HepG2 (cell line): ENCODE data around the gene UBFD1. TPM values are rescaled to one million over a fixed set of nuclear protein-coding genes. Genes with fewer than 3 reads are reported as not detected.

Experiments used
- ATM ChIP-seq: fragments of 450-650 bp; IDR thresholded peaks from 2 replicates; pipeline ENCODE4 v1.7.1; 2017; ENCODE audit warnings: mild to moderate bottlenecking, borderline replicate concordance
- EHMT2 ChIP-seq: fragments of 200-600 bp; sonication (generic); IDR thresholded peaks from 2 replicates; pipeline ENCODE4 v1.7.0; 2017; ENCODE audit warnings: antibody characterized with exemption, low read depth, low read length, borderline replicate concordance
- GATA4 ChIP-seq: sonication (generic); IDR thresholded peaks from 2 replicates; pipeline ENCODE4 v1.6.1; 2016; ENCODE audit warnings: antibody characterized with exemption, low read depth, borderline replicate concordance
- HNF4G ChIP-seq, 2 experiments: sonication (generic) in 1 of 2; formaldehyde crosslinking in 1 of 2; IDR thresholded peaks; 2 replicates each; pipeline versions ENCODE4 v1.4.0 to v1.6.1; 2011 to 2020; ENCODE audit warnings: borderline replicate concordance in 2 of 2, low read depth in 2 of 2, mild to moderate bottlenecking in 2 of 2, low read length in 1 of 2, missing genetic modification reagents in 1 of 2, moderate library complexity in 1 of 2
- HOXA5 ChIP-seq: sonication (generic); formaldehyde crosslinking; IDR thresholded peaks from 2 replicates; pipeline ENCODE4 v1.4.0; 2020; ENCODE audit warnings: missing genetic modification reagents
- MAFK ChIP-seq, 2 experiments: IDR thresholded peaks in 1 of 2; conservative IDR thresholded peaks in 1 of 2; 2 replicates each; pipeline ENCODE4 v1.6.1; 2011; ENCODE audit warnings: improper control_type of control experiment in 2 of 2, low read length in 2 of 2
- MATR3 ChIP-seq: sonication (generic); formaldehyde crosslinking; IDR thresholded peaks from 2 replicates; pipeline ENCODE4 v1.4.0; 2020; ENCODE audit warnings: missing genetic modification reagents
- MYNN ChIP-seq: sonication (generic); formaldehyde crosslinking; IDR thresholded peaks from 2 replicates; pipeline ENCODE4 v1.4.0; 2020; ENCODE audit warnings: mild to moderate bottlenecking, low read depth, missing genetic modification reagents
- MZF1 ChIP-seq: sonication (generic); formaldehyde crosslinking; IDR thresholded peaks from 2 replicates; pipeline ENCODE4 v1.8.1; 2023; ENCODE audit warnings: mild to moderate bottlenecking, missing genetic modification reagents, borderline replicate concordance
- NR2F1 ChIP-seq, 2 experiments: fragments of 450-650 bp in 1 of 2; formaldehyde crosslinking in 1 of 2; IDR thresholded peaks; 2 replicates each; pipeline versions ENCODE4 v1.5.0 to v1.6.1; 2016 to 2020; ENCODE audit warnings: mild to moderate bottlenecking in 1 of 2, missing compliant biosample characterization in 1 of 2, missing genetic modification reagents in 1 of 2, moderate library complexity in 1 of 2
- PBX2 ChIP-seq: IDR thresholded peaks from 2 replicates; pipeline ENCODE4 v1.6.1; 2016; ENCODE audit warnings: control low read depth
- PTBP1 ChIP-seq: fragments of 200-400 bp; formaldehyde crosslinking; IDR thresholded peaks from 2 replicates; pipeline ENCODE4 v1.6.1; 2018; ENCODE audit warnings: low read length, low read depth; ENCODE audit not compliant: poor library complexity, severe bottlenecking
- RORA ChIP-seq: sonication (generic); formaldehyde crosslinking; IDR thresholded peaks from 2 replicates; pipeline ENCODE4 v1.5.0; 2020; ENCODE audit warnings: mild to moderate bottlenecking, missing genetic modification reagents, moderate library complexity
- SRSF4 ChIP-seq: fragments of 200-400 bp; formaldehyde crosslinking; IDR thresholded peaks from one replicate; pipeline ENCODE4 v1.6.1; 2018; ENCODE audit warnings: mild to moderate bottlenecking, low read depth, low read length, moderate library complexity; ENCODE audit not compliant: poor library complexity, severe bottlenecking
- TAF15 ChIP-seq: fragments of 200-400 bp; formaldehyde crosslinking; IDR thresholded peaks from one replicate; pipeline ENCODE4 v1.6.1; 2018; ENCODE audit warnings: mild to moderate bottlenecking, low read depth, low read length; ENCODE audit not compliant: poor library complexity, severe bottlenecking
- TBL1XR1 ChIP-seq: fragments of 150-350 bp; IDR thresholded peaks from 2 replicates; pipeline ENCODE4 v1.6.1; 2014; ENCODE audit warnings: borderline replicate concordance, low read length; ENCODE audit not compliant: partially characterized antibody
- TBP ChIP-seq: sonication (generic); formaldehyde crosslinking; IDR thresholded peaks from 2 replicates; pipeline ENCODE4 v1.5.0; 2020; ENCODE audit warnings: missing genetic modification reagents
- ZBTB20 ChIP-seq: sonication (generic); formaldehyde crosslinking; IDR thresholded peaks from 2 replicates; pipeline ENCODE4 v1.8.1; 2023; ENCODE audit warnings: missing genetic modification reagents, low read depth, mild to moderate bottlenecking, borderline replicate concordance
- ZFP36L2 ChIP-seq: sonication (generic); formaldehyde crosslinking; IDR thresholded peaks from 2 replicates; pipeline ENCODE4 v1.4.0; 2020; ENCODE audit warnings: missing genetic modification reagents
- ZFP37 ChIP-seq: sonication (generic); formaldehyde crosslinking; IDR thresholded peaks from 2 replicates; pipeline ENCODE4 v1.4.0; 2020; ENCODE audit warnings: missing genetic modification reagents, borderline replicate concordance
- ZNF180 ChIP-seq: sonication (generic); formaldehyde crosslinking; IDR thresholded peaks from 2 replicates; pipeline ENCODE4 v1.4.0; 2020; ENCODE audit warnings: low read depth, missing genetic modification reagents, borderline replicate concordance
- ZNF20 ChIP-seq: sonication (generic); formaldehyde crosslinking; IDR thresholded peaks from 2 replicates; pipeline ENCODE4 v1.4.0; 2020; ENCODE audit warnings: mild to moderate bottlenecking, moderate library complexity, missing genetic modification reagents
- ZNF230 ChIP-seq: sonication (generic); formaldehyde crosslinking; IDR thresholded peaks from 2 replicates; pipeline ENCODE4 v1.4.0; 2020; ENCODE audit warnings: mild to moderate bottlenecking, missing genetic modification reagents
- ZNF256 ChIP-seq: sonication (generic); formaldehyde crosslinking; conservative IDR thresholded peaks from 2 replicates; pipeline ENCODE4 v1.4.0; 2020; ENCODE audit warnings: missing genetic modification reagents
- ZNF264 ChIP-seq: sonication (generic); formaldehyde crosslinking; IDR thresholded peaks from 2 replicates; pipeline ENCODE4 v1.4.0; 2020; ENCODE audit warnings: missing genetic modification reagents
- ZNF33A ChIP-seq: sonication (generic); formaldehyde crosslinking; IDR thresholded peaks from 2 replicates; pipeline ENCODE4 v1.5.1; 2020; ENCODE audit warnings: missing genetic modification reagents, mild to moderate bottlenecking, moderate library complexity, borderline replicate concordance
- ZNF343 ChIP-seq: sonication (generic); formaldehyde crosslinking; IDR thresholded peaks from 2 replicates; pipeline ENCODE4 v1.4.0; 2020; ENCODE audit warnings: mild to moderate bottlenecking, missing genetic modification reagents
- ZNF430 ChIP-seq: sonication (generic); formaldehyde crosslinking; IDR thresholded peaks from 2 replicates; pipeline ENCODE4 v1.9.0; 2021; ENCODE audit warnings: mild to moderate bottlenecking, missing genetic modification reagents
- ZNF577 ChIP-seq: sonication (generic); formaldehyde crosslinking; IDR thresholded peaks from 2 replicates; pipeline ENCODE4 v1.4.0; 2020; ENCODE audit warnings: mild to moderate bottlenecking, low read depth, missing genetic modification reagents, borderline replicate concordance
- ZNF616 ChIP-seq: sonication (generic); formaldehyde crosslinking; IDR thresholded peaks from 2 replicates; pipeline ENCODE4 v1.5.0; 2020; ENCODE audit warnings: low read depth, mild to moderate bottlenecking, missing genetic modification reagents
- ZSCAN30 ChIP-seq: sonication (generic); formaldehyde crosslinking; IDR thresholded peaks from 2 replicates; pipeline ENCODE4 v1.5.0; 2020; ENCODE audit warnings: mild to moderate bottlenecking, missing genetic modification reagents
- polyA plus RNA-seq, 8 experiments: library from polyadenylated mRNA; depleted of rRNA in 3 of 8; stranded (reverse) in 7 of 8; unstranded in 1 of 8; fragments of >200 nt; fragmentation: Illumina TruSeq in 4 of 8; extraction: Trizol in 4 of 8; gene quantifications; 2 replicates each; pipeline versions ENCODE4 v1.2.1 to v1.2.3, GENCODE V29; 2011 to 2016; ENCODE audit warnings: low read depth in 4 of 8, missing spikeins in 1 of 8, mixed read lengths in 1 of 8; ENCODE audit not compliant: insufficient read depth in 1 of 8
- total RNA-seq, 5 experiments: library from RNA; depleted of rRNA; stranded (reverse); fragments of >200 nt; fragmentation: Illumina TruSeq; extraction: Trizol; gene quantifications; 2 replicates each; pipeline ENCODE4 v1.2.3, GENCODE V29; 2016; ENCODE audit warnings: low read depth in 1 of 5

The UBFD1 gene
- total and polyA plus RNA-seq, 2 of the 13 experiments (the other 11 are each of a cell fraction or from before 2014, with no cell fraction given): 100 to 111 TPM

DNA sequence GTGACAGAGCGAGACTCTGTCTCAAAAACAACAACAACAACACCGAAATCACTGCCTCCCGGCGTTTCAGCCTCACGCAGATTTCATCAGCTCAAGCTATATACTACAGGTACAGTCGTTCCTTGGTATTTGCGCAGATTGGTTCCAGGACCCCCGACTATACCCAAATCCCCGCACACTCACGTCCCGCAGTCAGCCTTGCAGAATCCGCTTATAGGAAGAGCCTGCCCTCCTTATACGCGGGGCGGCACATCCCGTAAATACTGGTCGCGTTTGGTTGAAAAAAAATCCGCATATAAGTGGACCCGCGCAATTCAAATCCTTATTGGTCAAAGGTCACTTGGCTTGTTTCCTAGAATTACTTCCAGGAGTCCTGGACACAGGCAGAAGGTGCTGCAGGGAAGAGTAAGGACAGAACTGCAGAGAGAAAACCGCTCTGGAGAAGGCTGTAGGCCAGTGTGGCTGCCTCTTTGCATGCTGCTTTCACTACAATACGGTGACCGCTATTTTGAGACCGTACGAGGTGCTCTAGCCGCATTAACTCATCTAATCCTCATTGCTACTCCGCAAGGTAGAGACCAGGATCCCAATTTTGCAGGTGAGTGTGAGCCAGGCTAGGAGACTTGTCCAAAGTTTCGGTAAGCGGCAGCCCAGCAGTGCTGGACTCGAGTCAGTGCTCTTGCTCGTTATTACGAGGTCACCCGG, 37.9 kb downstream of the UBFD1 start (continued):
- no peak; the same call in 1 of the 2 replicates for TF ChIP-seq ZNF264 (CRISPR knock-in tag)
- TF ChIP-seq MYNN (CRISPR knock-in tag): no peak
- TF ChIP-seq ZNF577 (CRISPR knock-in tag): no peak
- TF ChIP-seq ZFP36L2: 0 out of 2 replicates have a peak, but pooled peaks have one; percentile 12
- TF ChIP-seq TBL1XR1: no peak
- TF ChIP-seq TBP: no peak
- TF ChIP-seq HOXA5 (CRISPR knock-in tag): no peak
- TF ChIP-seq ZNF430 (CRISPR knock-in tag): no peak
- TF ChIP-seq GATA4: peak; percentile 7; the same call in 1 of the 2 replicates
- TF ChIP-seq TAF15: no peak
- TF ChIP-seq ZFP37: no peak
- no peak for TF ChIP-seq EHMT2
- TF ChIP-seq SRSF4: no peak
- TF ChIP-seq ZNF33A (CRISPR knock-in tag): peak; percentile 79; the same call in 1 of the 2 replicates
- TF ChIP-seq PTBP1: no peak
- no peak for TF ChIP-seq ATM
- no peak for TF ChIP-seq RORA
- no peak for TF ChIP-seq MZF1 (CRISPR knock-in tag)
- no peak for TF ChIP-seq MATR3 (CRISPR knock-in tag)
- no peak for TF ChIP-seq MAFK (conservative IDR thresholded peaks at IDR 0.05 in 1 of 2, IDR thresholded peaks at IDR 0.05 in 1 of 2; ENCODE audit: low read length in 2 of 2)
- no peak for TF ChIP-seq PBX2 (CRISPR knock-in tag)
- no peak for TF ChIP-seq ZSCAN30 (CRISPR knock-in tag)
- 0 out of 2 replicates have a peak, but pooled peaks have one; percentile 69 for TF ChIP-seq ZNF256
- TF ChIP-seq ZNF343 (CRISPR knock-in tag): no peak
- no peak for TF ChIP-seq ZNF616 (CRISPR knock-in tag)
- TF ChIP-seq ZNF180 (CRISPR knock-in tag): no peak
- peak; percentile 33; the same call in 1 of the 2 replicates for TF ChIP-seq HNF4G (IDR thresholded peaks at IDR 0.05; ENCODE audit: borderline replicate concordance, low read depth, low read length)
- TF ChIP-seq HNF4G (CRISPR knock-in tag; IDR thresholded peaks at IDR 0.05; ENCODE audit: borderline replicate concordance, low read depth): no peak
- no peak for TF ChIP-seq ZNF20 (CRISPR knock-in tag)
- peak; percentile 54 for TF ChIP-seq ZBTB20 (CRISPR knock-in tag)
- no peak for TF ChIP-seq ZNF230 (CRISPR knock-in tag)
- TF ChIP-seq NR2F1 (CRISPR knock-in tag; IDR thresholded peaks at IDR 0.05): no peak
